ENCODE results near the gene PCCA. TPM values are rescaled to one million over a fixed set of nuclear protein-coding genes. Genes with fewer than 3 reads are reported as not detected.
"Not testable (repeated sequence)": the region's sequence is repeated elsewhere in the genome, so short reads cannot be mapped to it uniquely, and the experiment has no call there.

PCCA gene
- total RNA-seq, 1 experiment from 2014 or later = 4.8 TPM

DNA sequence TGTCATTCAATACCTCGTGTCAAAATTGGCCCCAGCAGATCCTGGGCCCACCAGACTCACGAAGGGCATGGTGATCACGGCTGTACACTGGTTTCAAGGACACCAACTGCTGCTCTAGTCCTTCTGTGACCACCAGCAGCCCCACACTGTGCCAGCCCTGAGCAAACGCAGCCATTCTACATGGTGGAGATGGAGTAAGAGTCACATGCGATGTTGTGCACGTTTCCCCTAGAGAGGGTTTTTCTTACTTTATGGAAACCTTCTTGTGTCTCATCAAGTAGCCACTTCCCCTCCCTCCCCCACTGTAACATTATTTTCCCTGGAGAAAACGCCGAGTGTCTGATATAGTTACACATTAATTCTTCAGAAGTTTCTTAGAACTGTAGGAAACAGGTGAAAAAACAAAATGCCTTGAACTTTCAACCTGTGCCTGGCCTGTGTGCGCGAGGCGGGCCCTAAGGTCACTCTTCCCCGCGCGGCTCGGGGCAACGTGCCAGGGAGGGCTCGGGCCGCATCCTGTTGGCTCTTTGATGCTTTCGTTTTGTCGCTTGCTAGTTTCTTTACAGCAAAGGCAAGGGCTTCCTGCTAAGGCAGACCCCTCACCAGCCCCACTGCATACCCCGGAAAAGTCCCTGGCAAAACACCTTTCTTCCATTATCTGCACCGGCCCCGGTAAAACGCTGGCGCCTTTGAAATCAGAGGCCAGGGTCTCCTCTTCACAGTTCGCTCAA, 455.1 kb downstream of the PCCA start:
- no peak for DNase-seq (ENCODE audit: low read depth)
- in situ Hi-C loops (cut with HindIII; ENCODE audit: low pct_unique_long_range_greater_than_20kb, low sequenced_read_pairs) = no loop called here

DNA sequence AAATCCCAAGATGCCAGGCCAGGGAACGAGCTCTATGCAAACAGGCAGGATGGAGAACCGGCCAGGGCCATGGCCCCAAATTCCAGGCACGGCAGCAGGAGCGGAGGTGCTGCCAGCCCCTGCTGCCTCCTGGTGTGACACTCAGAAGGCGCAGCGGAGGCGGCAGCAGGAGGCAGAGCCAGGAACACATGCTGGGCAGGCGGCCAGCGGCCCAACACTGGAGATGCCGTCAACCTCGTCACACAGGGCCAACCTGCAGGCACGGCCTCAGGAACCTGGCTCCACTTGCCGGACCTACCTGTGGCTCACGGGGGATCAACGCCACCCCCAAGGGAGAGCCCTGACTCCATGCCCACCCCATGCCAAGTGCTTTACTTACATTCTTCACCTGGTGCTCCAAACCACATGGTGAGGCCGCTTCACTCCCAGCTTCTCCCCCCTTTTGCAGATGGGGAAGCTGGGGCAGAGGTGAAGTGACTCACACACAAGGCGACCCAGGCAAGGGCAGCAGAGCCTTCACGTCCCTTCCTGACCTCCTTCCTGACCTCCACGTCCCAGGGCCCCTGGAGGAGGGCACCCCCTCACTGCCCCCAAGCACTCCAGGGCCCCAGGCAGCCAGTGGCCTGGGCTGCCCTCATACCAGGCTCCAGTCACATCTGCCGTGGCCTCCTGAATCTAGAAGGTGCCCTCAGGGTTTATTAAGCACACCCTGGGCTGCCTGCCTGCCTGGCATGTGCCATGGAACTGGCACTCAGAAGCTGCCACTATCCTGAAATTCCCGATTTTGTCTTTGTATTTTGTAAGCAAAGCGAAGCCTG, 456.2 kb downstream of the PCCA start:
- in situ Hi-C loops (cut with HindIII; ENCODE audit: low pct_unique_long_range_greater_than_20kb, low sequenced_read_pairs) = no loop called here
- DNase-seq (ENCODE audit: low read depth) = no peak

DNA sequence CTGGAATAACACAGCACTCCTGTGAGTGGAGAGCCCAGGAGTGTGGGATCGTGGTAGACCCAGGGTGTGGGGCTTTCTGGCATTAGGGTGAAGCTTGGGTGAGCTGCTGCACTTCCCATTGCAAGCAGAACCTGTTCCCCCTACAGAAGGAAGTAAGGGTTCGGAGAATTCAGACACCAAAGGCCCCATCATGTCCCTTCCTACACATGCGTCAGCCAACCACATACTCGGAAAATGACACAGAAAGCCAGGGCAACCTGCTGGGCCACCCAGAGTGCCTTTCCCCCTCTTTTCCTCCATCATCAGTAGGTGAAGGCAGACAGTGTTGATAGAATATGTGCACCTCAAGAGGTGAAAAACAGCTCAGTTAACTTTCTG, 456.8 kb downstream of the PCCA start:
- in situ Hi-C loops (cut with HindIII; ENCODE audit: low pct_unique_long_range_greater_than_20kb, low sequenced_read_pairs) = no loop called here
- no peak for DNase-seq (ENCODE audit: low read depth)

DNA sequence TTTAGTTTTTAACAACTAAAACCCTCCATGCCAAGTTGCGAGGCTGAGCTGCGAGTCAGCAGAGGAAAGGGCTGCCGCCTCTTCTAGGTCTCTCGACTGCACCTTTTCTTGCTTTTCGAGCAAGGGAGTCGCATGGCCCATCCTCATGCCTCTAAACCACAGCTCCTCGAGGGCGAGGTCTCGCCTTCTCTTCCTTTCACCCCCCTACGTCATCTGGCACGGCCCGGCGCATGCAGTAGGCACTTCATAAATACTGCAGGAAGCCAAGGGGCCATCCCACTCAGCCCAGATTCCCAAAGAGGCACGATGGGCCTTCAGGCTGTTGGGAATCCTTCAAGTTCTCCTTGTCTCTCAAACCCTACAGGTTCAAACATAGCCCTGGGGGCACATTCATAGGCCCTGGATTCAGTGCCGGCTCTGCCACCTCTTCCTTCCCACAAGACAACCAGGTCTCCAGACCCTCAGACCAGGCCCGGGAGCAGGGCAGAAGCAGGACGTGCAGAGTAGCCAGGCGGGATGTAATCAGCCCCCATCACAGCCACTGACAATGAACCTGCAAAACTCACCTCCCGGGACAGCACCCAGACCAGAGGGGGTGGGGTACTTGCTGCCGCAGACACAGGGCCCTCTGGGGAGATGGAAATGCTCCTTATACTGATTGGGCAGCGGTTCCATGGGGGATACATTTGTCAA, 458.0 kb downstream of the PCCA start:
- in situ Hi-C loops (cut with HindIII; ENCODE audit: low pct_unique_long_range_greater_than_20kb, low sequenced_read_pairs) = no loop called here
- no peak for DNase-seq (ENCODE audit: low read depth)

DNA sequence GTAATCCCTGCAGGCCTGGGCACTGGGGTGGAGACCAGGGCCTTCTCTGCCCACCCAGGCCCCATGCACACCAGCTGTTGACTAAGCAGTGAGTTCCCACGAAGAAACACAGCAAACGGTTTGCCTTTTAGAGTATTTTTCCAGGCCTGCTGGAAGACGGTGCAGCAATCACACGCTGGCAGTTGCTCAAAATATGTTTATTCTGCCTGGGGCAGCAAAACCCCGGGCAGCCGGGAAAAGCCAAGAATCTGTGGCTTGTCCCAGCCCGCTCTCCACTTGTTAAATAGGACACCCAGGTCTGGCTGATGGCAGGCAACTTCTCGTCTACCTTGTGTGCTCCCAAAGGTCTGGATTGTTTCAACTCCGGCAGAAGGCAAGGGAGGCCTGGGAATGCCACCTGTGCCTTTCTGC, 458.9 kb downstream of the PCCA start:
- in situ Hi-C loops (cut with HindIII; ENCODE audit: low pct_unique_long_range_greater_than_20kb, low sequenced_read_pairs) = no loop called here
- no peak for DNase-seq (ENCODE audit: low read depth)

DNA sequence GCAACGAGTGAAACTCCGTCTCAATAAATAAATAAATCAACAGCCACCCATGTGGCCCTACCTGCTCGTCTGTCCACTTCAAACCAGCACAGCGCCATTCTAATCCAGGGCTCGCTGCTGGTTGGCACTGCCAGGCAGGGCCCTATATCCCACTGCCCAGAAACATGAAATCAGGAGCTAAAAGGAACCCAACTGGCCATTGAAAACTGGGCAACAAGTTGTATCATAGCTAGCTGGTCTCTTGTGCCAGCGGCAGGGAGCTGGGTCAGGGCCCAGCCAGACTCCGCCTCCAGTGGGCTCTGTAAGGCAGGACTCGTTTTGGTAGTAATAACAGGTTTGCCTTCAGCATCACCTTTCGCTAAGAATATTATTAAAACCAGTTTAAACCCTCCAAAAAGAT, 460.4 kb downstream of the PCCA start:
- in situ Hi-C loops (cut with HindIII; ENCODE audit: low pct_unique_long_range_greater_than_20kb, low sequenced_read_pairs) = no loop called here

DNA sequence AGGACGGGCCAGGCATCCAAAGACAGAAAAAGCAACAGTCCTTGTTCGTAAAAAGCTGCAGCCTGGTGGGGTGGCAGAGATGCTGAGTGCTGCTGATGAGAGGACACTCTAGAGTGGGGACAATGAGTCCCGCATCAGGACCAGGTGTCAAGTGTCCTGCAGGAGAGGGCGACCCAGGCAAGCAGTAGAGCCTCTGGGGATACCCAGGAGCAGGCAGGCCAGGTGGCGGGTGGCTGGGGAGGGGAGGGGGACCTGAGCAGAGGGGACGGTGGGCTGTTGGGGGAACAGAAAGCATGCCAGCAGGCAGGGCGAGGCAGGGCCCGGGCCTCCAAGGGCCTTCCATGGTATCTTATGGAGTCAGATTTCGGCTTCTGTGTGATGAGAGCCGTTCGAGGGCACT, 463.9 kb downstream of the PCCA start:
- in situ Hi-C loops (cut with HindIII; ENCODE audit: low pct_unique_long_range_greater_than_20kb, low sequenced_read_pairs) = no loop called here
- DNase-seq (ENCODE audit: low read depth) = no peak

More for the DNA sequence above, 460.4 kb downstream of the PCCA start:
- no peak for DNase-seq (ENCODE audit: low read depth)

DNA sequence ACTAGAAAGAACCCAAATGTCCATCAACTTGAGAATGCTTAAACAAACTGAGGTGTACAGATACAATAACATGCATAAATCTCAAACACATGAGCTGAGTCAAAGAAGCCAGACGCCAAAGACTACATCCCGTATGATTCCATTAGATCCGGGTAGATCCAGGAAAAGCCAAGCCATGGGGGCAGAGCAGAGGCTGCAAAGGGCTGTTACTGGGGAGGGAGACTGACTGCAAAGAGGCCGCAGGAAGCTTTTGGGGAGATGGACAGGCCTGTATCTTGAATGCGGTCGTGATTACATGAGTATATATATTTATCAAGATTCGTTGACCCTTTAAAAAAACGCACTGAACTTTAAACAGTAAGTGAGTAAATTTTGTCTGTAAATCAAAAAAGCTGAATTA, 471.0 kb downstream of the PCCA start:
- in situ Hi-C loops (cut with HindIII; ENCODE audit: low pct_unique_long_range_greater_than_20kb, low sequenced_read_pairs) = no loop called here
- no peak for DNase-seq (ENCODE audit: low read depth)

DNA sequence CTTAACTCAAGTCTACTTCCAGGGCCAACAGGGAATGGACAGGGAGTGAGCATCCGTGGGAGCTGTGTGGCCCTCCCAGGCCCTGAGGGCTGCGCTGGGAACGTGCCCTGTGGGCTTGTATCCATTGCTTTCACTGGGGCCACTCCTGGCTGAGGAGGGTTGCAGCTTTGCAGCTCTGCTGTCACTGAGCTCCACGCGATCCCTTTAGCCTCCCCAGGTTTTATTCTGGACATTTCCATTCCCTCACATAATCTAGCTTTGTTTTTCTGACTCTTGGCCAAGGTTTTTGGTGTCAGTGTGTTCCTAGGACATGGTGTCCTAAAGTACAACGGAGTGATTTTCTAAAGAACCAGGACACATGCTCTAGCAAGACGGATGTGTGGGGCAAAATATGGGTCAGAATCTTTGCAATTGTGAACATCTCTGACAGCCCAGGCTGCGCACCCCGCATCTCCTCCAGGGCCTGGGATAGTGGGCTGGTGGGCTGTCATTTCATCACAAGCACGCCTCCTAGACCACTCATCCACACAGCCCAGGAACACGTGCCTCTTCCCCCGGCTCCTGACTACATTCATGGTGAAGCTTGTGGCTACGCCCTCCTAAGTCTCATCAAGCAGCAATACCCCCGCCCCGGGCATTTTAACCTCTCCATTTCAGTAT, 471.7 kb downstream of the PCCA start:
- no peak for DNase-seq (ENCODE audit: low read depth)
- in situ Hi-C loops (cut with HindIII; ENCODE audit: low pct_unique_long_range_greater_than_20kb, low sequenced_read_pairs) = no loop called here

DNA sequence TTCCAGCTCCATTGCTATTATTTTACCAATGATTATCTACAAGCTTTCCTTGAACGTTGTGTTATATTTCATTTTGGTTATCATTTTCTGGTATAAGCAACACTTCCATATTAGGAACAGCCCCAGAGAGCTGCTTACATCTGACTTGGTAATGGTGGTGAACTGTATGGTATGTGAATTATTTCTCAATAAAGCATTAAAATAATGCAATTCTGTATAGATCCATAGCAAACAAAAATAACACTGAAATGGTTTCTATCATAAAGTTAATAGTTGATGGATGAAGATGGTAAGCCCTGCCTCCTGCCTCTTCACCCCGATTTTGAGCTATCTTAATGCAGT, 472.2 kb downstream of the PCCA start:
- in situ Hi-C loops (cut with HindIII; ENCODE audit: low pct_unique_long_range_greater_than_20kb, low sequenced_read_pairs) = no loop called here
- no peak for DNase-seq (ENCODE audit: low read depth)

DNA sequence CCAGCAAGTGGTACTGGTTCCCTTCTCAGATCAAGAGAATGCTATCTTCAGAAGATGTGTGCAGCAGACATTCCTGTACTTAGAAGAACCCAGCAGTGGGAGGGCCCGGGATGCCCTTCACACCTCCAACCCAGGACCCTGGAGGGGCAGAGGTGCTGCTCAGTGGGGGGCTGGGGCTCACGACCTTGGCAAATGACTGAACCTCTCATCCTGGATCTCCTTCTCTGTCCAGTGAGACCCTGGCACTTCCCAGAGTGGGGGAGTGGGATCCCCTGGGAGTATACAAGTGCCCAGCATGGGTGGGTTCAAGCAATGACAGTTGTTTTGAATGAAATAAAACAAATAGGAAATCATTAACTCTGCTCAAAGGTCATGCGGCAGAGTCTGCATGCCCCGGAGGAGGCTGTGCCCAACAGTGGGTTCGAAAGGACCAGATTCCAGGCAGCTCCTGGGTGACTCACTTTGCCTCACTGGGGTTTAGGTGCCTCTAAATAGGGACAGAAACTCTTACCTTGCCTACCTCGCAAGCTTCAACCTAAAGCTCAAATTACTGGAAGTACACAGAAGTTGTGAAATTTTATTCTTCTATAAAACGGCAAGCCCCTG, 472.8 kb downstream of the PCCA start:
- in situ Hi-C loops (cut with HindIII; ENCODE audit: low pct_unique_long_range_greater_than_20kb, low sequenced_read_pairs) = no loop called here
- DNase-seq (ENCODE audit: low read depth) = no peak

DNA sequence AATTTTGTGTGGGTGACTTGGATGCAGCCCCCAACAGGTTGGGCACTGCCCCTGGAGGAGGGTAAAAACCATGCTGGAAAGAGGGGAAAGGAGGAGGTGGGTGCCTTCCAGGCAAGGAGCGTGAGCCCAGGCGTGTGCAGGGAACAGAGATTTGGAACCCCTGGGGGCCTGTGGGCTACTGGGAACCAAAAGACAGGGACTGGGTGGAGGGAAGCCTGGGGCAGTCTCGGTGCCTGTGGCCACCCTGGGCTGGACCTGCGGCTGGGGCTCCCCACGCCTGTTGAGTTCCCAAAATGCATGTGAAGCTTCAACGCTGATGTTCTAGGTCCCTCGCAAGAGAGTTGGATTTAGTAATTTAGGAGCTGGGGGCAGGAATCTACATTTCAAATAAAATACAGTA, 474.9 kb downstream of the PCCA start:
- in situ Hi-C loops (cut with HindIII; ENCODE audit: low pct_unique_long_range_greater_than_20kb, low sequenced_read_pairs) = no loop called here
- no peak for DNase-seq (ENCODE audit: low read depth)

DNA sequence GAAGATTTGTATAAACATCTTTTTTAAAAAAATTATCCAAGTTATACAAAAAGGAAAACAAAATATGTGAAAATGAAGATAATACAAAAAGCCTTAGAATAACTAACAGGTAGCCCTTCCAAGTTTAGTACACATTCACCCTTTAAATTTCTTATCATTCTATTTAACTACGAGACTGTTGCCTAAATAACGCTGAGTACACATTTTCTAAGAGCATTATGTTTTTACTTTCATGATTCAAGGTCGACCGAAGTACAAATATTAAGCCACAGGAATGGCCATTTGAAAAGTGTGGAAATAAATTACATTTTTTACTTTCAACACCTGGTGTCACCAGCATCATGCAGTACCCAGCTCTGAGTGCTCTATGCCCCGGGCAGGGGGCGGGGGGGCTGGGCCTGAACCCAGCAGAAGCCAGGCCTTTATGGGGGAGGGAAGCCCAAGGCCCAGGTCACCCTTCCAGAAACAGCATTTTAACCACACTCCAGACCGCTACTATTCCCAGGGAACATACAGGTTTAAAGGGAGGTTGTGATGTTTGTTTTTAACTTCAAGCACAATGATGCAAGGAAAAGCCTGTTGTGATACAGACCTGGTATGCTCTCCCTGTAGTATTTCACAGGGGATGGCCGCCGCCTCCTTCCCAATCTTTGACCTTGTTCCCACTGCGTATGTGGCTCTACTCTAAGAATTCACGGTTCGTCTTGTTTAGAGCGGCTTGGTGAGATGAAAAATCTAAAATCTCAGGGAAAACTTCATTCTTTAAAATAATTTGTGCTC, 475.7 kb downstream of the PCCA start:
- no peak for DNase-seq (ENCODE audit: low read depth)
- in situ Hi-C loops (cut with HindIII; ENCODE audit: low pct_unique_long_range_greater_than_20kb, low sequenced_read_pairs) = no loop called here

DNA sequence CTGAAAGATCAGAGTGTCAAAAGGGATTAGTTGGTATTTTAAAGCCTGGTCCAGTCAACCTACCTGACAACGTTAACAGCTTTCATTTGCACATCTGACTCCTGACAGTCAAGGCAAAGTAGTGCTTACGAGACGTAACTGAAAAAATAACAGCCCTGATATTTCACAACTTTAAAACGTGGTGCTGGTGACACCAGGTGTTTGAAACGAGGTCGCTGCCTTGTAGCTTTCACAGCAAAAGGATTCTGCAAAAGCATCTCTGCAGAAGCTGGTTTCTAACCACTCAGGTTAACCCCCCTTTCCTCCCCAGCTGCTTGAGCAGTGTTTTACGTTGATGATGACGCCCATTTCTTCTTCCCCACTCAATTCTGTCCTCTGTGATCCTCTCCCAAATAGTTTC, 476.4 kb downstream of the PCCA start:
- in situ Hi-C loops (cut with HindIII; ENCODE audit: low pct_unique_long_range_greater_than_20kb, low sequenced_read_pairs) = no loop called here
- DNase-seq (ENCODE audit: low read depth) = no peak

DNA sequence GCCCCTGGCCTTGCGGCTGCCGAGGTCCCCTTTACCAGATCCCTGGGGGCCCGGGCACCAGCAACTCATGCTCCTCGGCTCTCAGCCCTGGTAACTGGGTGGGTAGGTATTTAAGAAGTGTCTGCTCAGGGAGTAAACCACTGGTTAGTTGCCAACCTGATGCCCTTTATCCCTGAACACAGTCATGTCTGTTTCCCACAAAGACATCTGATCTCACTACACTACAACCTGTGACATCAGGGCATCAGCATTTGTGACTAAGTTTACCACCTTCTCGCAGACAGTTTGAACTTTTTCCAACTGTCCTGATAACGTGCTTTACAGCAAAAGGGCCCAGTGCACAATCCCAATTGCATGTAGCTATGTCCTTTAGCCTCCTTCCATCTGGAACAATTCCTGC, 477.6 kb downstream of the PCCA start:
- in situ Hi-C loops (cut with HindIII; ENCODE audit: low pct_unique_long_range_greater_than_20kb, low sequenced_read_pairs) = no loop called here
- DNase-seq (ENCODE audit: low read depth) = no peak

DNA sequence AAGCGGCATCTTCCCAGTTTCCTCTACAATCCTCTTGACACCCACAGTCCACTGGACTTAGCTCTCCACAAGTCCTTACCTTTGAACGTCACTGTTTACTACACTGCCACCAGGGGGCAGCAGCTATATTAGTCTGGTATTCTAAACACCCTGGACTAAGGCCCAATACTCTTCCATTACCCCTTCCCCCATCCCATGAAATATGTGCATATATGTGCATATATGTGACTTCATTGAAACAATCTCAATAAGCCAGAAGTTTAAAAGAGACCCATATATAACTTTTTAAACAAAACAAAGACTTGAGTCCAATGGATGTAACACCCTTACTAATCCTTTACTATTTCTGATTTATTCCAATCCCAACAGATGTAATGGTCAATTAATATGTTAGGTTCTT, 484.2 kb downstream of the PCCA start:
- in situ Hi-C loops (cut with HindIII; ENCODE audit: low pct_unique_long_range_greater_than_20kb, low sequenced_read_pairs) = no loop called here

DNA sequence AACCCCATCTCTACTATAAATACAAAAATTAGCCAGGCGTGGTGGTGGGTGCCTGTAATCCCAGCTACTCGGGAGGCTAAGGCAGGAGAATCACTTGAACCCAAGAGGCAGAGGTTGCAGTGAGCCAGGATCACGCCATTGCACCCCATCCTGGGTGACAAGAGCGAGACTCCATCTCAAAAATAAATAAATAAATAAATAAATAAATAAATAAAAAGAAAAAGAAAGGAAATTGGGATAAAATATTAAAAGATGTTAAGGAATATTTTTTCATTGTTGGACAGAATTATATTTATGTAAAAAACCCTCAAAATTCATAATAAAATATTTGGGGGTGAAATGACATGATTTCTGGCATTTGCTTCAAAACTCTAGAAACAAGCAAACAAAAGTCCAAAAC, 488.3 kb downstream of the PCCA start:
- in situ Hi-C loops (cut with HindIII; ENCODE audit: low pct_unique_long_range_greater_than_20kb, low sequenced_read_pairs); DNase-seq (ENCODE audit: low read depth): not testable (repeated sequence)

More for the DNA sequence above, 484.2 kb downstream of the PCCA start:
- no peak for DNase-seq (ENCODE audit: low read depth)

Data from Caki2 (cell line).